NCI-H1930 (cell line): ENCODE data around the gene PSG6.
"Not testable (repeated sequence)": the region's sequence is repeated elsewhere in the genome, so short reads cannot be mapped to it uniquely, and the experiment has no call there.

ENCODE experiments used
- DNase-seq, 2 experiments: peaks; one replicate each; lab custom pipeline; 2025; lab: John Stamatoyannopoulos, UW

The PSG6 gene

DNA sequence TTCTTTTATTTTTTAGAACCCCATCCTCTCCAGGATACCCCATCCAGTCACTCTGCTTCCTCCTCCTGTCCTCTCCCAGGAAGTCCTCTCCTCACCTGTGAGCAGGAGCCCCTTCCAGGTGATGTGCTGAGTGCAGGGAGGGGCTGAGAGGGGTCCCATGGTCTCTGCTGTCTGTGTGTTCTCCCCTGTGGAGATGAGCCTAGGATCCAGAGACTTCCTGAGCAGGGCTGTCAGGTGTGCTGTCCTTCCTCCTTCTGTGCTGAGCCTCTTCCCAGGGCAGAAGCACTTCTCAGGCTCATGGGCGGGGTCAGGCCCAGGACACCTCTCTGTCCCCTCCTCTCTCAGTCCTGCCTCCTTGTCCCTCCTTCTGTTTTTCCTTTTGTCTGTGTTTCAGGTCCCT, at the start of gene PSG6:
Gene PSG6 (minus strand): TSS at position 261 of the 400 bp plus-strand sequence. CDS start 102 bp downstream, at position 159.
- DNase-seq, result not testable (repeated sequence)

DNA sequence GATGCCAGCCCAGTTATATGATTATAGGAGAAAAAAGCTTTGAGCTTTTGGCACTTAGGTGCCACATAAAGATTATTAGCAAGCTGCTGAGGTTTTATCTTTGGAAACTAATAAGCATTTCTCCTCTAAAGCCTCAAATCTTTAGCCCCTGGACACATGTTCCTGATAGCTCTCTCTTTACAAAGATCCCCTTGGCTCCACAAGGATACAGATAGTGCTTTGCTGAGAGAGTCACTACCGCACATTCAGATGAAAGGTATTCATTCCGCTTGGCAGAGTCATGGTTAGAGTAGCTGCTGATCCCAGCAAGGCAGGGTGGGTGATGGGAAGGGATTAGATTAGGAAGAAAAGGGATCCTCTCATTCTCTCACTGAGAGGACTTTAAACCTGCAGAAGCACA, 47.5 kb upstream of the PSG6 start:
- DNase-seq, result no peak

DNA sequence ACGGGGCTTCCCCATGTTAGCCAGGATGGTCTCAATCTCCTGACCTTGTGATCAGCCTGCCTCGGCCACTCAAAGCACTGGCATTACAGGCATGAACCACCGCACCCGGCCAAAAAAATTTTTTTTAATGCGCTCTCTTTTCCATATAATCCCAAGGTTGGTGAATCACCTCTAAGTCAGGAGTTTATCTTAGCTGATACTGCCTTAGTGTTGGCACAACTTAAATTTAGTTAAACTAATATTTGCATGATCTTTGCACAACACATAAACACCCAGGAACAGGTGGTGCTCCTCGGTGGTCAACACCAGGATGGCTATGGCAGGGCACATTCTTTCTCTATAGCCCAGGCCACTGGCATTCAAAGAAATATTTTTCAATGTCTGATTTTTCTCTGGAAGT, 43.4 kb upstream of the PSG6 start:
- no peak for DNase-seq

DNA sequence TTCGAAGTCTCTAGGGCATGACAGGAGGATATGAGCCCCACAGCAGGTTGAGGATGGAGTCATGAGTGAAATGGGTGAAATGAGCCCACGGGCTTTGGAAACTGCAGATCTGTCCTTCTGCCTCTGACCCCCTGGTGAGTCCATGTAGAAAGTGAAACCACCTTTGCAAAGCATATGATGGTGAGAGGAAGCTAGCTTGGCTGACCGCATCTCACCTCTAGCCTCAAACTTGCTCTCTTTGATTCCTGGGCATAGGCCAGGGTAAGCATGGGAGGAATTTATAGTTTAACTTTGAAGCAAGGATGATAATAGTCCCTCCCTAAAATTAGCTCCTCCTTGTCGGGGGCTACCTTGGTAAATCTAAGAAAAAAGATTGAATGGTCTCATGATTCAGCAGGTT, 34.4 kb upstream of the PSG6 start:
- not testable (repeated sequence) for DNase-seq

DNA sequence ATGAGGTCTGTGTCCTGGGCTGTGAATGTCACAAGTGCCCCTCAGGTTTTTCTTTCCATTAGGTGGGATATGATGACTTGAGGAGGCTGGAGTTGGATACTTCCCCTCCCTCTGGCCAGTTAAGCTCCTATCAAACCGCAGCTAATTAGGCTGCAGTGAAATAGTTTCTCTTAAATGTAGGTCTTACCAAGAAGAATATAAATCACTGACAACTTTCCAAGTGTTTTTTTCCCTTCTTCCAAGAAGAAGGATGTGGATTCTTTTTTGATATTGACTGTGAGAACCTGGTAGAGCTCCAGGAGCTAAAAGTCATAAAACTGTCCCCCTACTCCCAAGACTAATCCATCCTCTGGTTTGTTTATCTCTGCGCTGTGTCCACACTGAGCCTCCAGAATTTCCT, 33.8 kb upstream of the PSG6 start:
- DNase-seq, result not testable (repeated sequence)

DNA sequence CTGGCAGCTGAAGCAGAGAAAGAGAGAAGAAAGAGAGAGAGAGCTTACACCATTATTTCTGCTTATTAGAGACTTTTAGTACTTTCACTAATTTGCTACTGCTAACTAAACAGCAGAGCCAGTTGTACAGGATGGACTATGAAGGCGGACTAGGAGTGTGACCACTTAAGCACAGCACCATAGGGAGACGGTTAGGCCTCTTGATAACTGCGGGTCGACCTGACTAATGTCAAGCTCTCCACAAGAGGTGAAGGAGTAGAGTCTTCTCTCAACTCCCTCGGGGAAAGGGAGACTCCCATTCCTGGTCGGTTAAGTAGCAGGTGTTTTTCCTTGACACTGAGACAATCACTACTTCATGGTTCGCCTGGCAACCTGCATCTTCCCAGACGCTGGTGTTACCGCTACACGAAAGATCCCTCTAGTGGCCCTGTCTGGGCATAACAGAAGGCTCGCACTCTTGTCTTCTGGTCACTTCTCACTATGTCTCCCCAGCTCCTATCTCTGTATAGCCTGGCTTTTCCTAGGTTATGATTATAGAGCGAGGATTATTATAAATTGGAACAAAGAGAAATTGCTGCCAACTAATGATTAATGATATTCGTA, 24.6 kb upstream of the PSG6 start:
- peak in 1 of 2 experiments; percentile 28 for DNase-seq

DNA sequence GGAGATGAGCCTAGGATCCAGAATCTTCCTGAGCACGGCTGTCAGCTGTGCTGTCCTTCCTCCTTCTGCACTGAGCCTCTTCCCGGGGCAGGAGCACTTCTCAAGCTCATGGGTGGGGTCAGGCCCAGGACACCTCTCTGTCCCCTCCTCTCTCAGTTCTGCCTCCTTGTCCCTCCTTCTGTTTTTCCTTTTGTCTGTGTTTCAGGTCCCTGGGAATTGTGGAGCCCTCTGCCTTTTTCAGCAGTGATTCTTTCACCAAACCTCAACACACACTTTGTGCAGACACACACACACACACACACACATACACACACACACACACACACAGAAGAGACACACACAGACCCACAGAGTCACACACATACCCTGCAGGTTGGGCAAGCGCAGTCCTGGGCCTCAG, 19.4 kb upstream of the PSG6 start, which contains the start of gene PSG7:
Gene PSG7 (minus strand): TSS at position 101 of the 400 bp plus-strand sequence. CDS start 131 bp downstream, outside the sequence.
- not testable (repeated sequence) for DNase-seq

DNA sequence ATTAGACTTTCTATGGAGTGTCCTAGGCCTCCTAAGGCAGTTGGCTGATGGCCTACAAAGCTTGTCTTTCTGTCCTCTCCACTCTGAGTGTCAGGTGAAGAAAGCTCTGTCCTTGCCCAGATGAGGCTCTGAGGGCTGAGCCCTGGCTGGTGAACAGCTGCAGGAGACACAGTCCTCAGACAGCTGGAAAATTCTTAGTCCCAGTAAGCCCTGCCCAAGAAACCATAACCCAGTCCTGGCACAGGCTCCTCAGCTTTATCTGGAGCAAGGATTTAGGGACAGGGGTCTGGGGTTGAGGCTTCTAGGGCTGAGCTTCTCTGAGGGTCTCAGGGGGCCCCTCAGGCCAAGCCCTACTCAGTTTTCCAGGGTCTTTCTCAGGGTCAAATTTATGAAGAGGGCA, 17.0 kb upstream of the PSG6 start:
- DNase-seq, result not testable (repeated sequence)

DNA sequence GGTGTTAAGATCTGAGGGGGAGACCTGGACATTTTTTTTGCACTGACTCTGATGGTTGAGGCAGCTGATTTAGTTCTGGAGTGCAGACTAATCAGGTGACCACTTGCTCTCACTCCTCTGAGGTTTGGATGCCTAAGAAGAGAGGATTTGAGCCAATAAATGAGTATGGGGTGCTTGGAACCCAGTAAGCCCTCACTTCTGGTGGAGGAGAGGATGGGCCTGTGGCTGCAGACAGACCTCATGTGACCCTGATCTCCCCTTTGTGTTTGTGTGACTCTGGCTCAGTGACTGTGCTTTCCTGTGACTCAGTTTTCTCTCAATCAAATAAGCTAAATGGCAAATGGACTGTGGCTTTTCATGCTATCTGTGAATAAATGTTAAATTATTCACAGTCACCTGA, 16.5 kb upstream of the PSG6 start:
- DNase-seq, result not testable (repeated sequence)

DNA sequence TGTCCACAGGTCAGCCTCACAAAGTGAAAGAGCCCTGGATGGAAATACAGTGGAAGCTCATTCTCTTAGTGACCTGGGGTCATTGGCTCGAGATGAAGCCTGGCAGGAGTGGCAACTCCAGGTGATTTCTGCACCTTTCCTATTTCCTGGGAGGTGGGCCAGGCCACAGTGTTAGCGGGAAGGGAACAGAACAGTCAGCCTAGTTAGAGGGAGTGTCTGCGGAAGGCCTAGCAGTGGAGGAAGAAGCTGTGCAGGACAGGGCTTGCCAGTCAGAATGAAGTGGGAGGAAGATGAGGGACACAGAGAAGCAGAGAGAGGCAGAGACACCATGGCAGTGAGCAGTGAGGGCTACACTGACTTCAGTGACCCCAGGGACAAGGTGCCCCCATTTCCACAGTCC, 15.7 kb upstream of the PSG6 start:
- not testable (repeated sequence) for DNase-seq

DNA sequence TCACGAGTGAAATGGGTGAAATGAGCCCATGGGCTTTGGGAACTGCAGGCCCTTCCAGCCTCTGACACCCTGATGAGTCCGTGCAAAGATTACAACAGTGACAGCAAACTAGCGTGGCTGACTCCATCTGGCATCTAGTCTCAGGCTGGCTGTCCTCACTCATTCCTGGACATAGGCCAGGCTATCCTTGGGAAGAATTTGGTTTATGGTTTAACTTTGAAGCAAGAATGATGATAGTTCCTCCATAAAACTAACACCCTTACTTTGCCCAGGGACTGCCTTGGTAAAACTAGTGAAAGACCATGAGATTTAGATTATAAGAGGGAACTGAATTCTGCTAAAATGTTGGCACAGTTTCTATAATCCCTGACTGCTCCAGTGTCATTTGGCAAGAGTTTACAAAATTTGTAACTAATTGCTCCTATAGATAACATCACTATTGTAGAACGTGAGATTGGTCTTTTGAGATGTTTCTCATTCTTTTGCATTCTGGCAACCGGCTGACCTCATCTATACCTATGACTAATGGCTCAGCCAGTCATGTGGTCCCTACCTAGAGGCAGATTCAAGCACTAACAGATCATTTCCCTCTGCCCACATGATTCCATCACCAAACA, 14.9 kb upstream of the PSG6 start:
- not testable (repeated sequence) for DNase-seq

DNA sequence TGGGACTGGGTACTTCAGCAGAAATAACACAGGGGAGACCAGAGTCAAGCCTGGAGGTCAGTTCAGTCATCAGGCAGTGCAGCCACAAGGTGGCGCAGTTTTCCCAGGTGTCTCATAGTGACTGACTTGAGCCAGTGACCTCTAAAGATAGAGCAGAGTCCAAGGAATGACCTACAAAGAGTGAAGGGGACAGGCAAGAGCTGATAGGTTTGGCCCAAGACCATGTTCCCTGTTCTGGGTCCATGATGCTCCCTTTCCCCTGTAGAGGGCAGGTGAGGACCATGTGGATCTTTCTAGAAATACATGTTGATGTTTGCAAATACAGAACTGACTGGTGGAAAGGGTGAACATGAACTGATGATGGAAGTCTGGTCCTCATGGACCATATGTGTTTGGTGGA, 12.5 kb upstream of the PSG6 start:
- DNase-seq, result peak in 1 of 2 experiments; percentile 39

DNA sequence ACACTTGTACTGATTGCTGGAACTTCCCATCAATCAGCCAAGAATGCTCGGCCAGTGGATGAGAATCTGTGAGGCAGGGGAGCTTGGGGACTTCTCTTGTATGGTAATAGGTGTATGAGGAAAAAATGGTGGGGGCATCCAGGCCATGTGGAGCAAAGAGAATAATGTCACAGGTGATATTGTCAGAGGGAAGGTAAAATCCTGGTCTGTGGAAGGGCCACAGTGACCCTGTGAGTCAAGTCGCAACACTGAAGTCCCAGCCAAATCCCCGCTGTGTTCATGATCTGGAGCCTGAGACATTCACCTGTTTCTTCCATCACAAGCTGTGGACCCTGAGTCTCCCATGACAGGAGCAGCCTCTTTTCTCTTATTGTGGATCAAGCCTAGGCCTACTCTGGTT, 11.2 kb upstream of the PSG6 start:
- no peak for DNase-seq

DNA sequence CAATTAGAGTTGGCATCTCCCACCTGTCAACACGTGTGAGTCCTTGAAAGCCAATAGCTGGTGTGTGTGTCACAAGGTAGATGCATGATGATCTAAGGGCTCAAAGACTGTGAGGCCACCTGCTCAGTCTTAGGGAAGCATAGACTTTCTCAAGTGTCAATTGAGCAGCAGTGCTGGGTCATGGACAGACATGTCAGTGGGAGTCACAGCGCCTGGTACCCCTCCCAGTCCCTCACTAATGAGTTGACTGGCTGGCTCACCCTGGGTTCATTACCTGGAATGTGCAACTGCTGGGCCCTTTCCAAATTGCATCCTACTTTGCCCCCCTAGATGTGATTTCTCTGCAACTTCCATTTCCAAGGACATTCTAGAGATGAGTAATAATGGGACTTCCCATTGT, 9.1 kb upstream of the PSG6 start:
- DNase-seq, result no peak

DNA sequence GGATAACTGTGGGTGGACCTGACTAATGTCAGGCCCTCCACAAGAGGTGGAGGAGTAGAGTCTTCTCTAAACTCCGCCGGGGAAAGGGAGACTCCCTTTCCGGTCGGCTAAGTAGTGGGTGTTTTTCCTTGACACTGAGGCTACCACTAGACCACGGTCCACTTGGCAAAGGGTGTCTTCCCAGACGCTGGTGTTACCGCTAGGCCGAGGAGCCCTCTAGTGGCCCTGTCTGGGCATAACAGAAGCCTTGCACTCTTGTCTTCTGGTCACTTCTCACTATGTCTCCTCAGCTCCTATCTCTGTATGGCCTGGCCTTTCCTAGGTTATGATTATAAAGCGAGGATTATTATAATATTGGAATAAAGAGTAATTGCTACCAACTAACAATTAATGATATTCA, 5.4 kb upstream of the PSG6 start:
- peak in 1 of 2 experiments; percentile 58 for DNase-seq

DNA sequence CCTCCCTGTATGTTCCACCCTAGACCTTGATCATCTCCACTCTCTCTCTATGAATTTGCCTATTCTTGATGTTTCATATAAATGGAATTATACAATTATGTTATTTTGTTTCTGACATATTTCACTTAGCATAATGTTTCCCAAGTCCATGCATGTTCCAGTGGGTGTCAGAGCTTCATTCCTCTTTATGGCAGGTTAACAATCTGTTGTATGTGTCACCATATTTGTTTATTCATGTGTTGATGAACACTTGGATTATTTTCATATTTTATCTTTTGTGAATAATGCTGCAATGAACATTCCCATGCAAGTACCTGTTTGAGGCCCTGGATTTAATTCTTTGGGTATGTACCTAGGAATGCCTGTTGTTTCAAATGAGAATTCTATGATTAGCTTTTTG, 3.3 kb upstream of the PSG6 start:
- not testable (repeated sequence) for DNase-seq

DNA sequence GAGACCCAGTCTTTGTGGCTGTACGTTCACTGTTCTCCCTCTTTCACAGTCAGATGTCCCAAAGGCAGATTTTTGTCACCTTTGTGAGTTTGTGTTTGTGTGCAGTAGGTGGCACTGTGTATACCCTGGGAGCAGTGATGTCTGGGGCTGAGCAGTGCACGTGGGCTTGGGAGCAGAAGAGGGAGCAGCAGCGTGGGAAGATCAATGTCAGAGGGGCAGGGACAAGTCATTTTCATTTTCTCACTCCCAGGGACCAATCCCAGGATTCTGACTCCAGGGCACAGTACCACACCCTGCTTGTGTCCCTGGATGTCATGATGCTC, 2.0 kb upstream of the PSG6 start:
- DNase-seq, result no peak

DNA sequence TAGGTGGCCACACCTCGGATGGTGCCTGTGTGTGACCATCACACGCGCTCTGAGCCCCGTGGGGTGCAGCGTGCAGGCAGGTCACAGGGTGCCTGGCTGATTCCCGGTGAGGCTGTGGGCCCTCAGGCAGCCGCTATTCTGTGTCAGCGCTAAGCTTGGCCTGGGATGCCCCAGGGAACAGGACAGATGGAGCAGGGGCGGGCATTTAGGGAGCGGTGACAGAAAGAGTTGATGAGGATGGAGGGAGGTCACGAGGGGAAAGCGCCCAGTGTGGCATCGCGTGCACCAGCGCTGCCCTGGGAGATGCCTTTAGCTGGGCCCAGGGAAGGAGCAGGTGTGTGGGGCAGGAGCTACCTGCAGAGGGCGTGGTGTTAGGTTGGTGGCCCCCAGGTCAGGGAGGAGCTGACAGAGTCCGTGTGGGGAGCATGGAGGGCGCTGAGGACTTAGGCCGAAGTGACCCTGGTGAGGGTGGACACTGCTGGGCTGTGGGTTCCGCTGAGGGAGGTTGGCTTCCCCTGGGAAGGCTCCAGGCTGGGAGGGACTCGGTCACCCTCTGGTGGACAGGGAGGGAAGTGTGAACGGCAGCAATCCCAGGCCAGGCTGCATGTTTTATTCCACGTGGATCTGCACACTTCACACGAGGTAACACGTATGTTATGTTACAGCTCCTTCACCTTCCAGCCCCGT, 1.5 kb upstream of the PSG6 start:
- DNase-seq, result not testable (repeated sequence)

DNA sequence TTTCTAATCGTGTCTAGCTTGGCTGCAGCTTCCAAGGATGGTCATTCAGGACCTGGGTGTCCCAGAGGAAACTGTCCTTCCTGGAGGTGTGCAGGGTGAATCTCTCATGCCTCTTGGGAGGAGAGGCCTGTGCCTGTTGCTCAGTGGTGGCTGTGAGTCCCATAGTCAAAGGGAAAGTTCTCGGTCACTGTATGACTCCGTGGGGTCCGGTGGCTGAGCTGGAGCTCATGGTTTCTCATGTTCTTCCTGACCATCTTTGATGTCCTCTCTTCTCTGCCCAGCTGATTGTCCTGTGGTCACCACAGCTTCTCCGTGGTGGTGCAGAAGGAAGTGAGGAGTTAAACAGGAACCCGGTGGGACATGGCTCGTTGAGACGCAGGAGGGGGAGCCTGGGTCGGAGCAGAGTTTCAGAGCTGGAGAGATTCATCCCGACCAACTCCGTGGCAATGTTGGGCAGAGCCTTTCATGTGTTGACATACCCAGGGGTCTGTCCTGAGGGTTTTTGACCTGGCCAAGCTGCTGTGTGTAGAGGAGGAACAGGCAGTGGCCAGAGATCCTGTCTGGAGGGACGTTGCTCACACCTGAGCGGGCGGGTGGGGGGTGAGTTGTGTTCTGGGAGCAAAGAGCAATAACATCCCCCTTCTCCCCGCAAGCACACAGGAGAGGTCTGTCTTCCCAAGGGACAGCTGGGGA, 829 bp upstream of the PSG6 start:
- DNase-seq, result not testable (repeated sequence)

DNA sequence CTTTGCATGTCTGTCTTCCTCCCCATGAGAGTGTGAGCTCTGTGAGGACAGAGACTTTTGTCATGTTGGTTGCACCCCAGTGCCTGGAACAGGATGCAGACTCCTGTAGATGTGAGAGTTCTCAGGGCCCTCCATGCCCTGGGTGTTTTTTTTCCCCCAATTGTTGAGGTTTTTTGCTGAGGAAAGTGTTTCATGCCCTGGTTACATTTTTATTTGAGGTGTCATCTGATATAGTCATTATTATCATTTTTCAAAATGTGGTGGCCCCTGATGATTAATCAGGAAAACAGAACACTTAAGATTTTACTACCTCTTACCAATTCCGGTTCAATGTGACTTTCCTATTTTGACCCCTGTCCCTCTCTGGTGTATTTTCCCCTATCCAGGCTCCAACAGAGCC, 763 bp downstream of the PSG6 start:
- not testable (repeated sequence) for DNase-seq

DNA sequence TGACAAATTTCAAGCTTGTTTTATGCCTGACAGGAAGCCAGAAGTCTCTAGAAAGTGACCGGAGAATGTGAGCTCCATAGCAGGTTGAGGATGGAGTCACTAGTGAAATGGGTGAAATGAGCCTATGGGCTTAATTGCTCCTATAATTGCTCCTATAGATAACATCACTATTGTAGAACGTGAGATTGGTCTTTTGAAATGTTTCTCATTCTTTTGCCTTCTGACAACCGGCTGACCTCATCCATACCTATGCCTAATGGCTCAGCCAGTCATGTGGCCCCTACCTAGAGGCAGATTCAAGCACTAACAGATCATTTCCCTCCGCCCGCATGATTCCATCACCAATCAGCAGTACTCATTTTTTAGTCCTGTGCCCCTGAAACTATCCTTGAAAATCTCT, 4.2 kb downstream of the PSG6 start:
- DNase-seq, result not testable (repeated sequence)

DNA sequence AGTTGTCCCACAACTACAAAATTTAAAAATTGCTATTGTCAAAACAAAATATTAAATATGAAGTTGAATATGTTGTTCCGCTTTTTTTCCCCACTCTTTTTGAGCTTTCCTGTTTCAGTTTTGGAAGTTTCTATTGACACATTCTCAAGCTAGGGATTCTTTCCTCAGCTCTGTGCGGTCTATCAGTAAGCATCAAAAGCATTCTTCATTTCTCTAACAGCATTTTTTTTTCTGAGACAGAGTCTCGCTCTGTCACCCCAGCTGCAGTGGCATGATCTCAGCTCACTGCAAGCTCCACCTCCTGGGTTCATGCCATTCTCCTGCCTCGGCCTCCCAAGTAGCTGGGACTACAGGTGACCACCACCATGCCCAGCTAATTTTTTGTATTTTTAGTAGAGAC, 4.8 kb downstream of the PSG6 start:
- DNase-seq, result not testable (repeated sequence)

DNA sequence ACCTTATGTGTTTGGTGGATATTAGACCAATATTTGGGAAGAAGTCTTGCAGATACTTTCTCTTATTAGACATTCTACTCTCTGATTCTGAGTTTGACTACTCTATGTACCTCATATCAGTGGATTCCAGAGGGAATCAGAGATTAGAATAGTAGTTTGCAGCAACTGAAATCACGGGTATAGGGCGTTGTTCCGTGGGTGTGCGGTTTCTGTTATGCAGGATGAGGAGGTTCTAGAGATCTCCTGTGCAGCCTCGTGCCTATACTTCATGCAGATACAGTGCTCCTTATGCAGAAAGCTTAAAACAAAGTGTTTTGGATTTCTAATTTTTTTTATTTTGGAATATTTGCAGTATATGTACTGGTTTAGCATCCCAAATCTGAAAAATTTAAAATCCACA, 6.0 kb downstream of the PSG6 start:
- not testable (repeated sequence) for DNase-seq
